GM21825 (cell line): ENCODE results near the gene KANK4.

Experiments
- ATAC-seq: cut with Tn5 transposase; IDR thresholded peaks from one replicate; pipeline ENCODE4 v1.9.1; 2021; ENCODE audit warnings: mild to moderate bottlenecking, moderate library complexity; ENCODE audit not compliant: unreplicated experiment

The KANK4 gene

GRCh38 chr1:62307895-62308492 lies 11.2 kb downstream of the KANK4 start:
- no peak for ATAC-seq

- ATAC-seq = no peak
Measured at GRCh38 chr1:62307446-62307845, 11.8 kb downstream of the KANK4 start.

- ATAC-seq = no peak
Measured at GRCh38 chr1:62306065-62306464, 13.2 kb downstream of the KANK4 start.

- no peak for ATAC-seq
Measured at GRCh38 chr1:62304975-62305374, 14.3 kb downstream of the KANK4 start.

- ATAC-seq = no peak
Measured at GRCh38 chr1:62304515-62304914, 14.7 kb downstream of the KANK4 start.

- ATAC-seq = no peak
Measured at GRCh38 chr1:62301726-62302390, 17.4 kb downstream of the KANK4 start.

GRCh38 chr1:62299426-62300200 lies 19.6 kb downstream of the KANK4 start:
- no peak for ATAC-seq

- ATAC-seq = peak; percentile 63
Measured at GRCh38 chr1:62295921-62296491, 23.2 kb downstream of the KANK4 start.

GRCh38 chr1:62294261-62294660 lies 25.0 kb downstream of the KANK4 start:
- no peak for ATAC-seq

GRCh38 chr1:62288662-62289061 lies 30.6 kb downstream of the KANK4 start:
- no peak for ATAC-seq

- ATAC-seq = no peak
Measured at GRCh38 chr1:62288224-62288623, 31.0 kb downstream of the KANK4 start.

- no peak for ATAC-seq
Measured at GRCh38 chr1:62286786-62287224, 32.4 kb downstream of the KANK4 start.

GRCh38 chr1:62285984-62286785 lies 33.0 kb downstream of the KANK4 start:
- no peak for ATAC-seq

GRCh38 chr1:62285440-62285839 lies 33.8 kb downstream of the KANK4 start:
- ATAC-seq = no peak

- no peak for ATAC-seq
Measured at GRCh38 chr1:62283986-62284385, 35.2 kb downstream of the KANK4 start.

GRCh38 chr1:62282909-62283755 lies 36.1 kb downstream of the KANK4 start:
- ATAC-seq = no peak

GRCh38 chr1:62281922-62282555 lies 37.2 kb downstream of the KANK4 start:
- no peak for ATAC-seq

GRCh38 chr1:62280960-62281465 lies 38.2 kb downstream of the KANK4 start:
- ATAC-seq = no peak

GRCh38 chr1:62280150-62280549 lies 39.1 kb downstream of the KANK4 start:
- ATAC-seq = no peak
